ENCODE data around the gene ZBTB45. TPM values are rescaled to one million over a fixed set of nuclear protein-coding genes. Genes with fewer than 3 reads are reported as not detected.

The ZBTB45 gene
- total and polyA plus RNA-seq, 9 of the 15 experiments (the other 6 are each of a cell fraction or from before 2014, with no cell fraction given) = 0.08 to 16.1 (median 1.8) TPM

DNA sequence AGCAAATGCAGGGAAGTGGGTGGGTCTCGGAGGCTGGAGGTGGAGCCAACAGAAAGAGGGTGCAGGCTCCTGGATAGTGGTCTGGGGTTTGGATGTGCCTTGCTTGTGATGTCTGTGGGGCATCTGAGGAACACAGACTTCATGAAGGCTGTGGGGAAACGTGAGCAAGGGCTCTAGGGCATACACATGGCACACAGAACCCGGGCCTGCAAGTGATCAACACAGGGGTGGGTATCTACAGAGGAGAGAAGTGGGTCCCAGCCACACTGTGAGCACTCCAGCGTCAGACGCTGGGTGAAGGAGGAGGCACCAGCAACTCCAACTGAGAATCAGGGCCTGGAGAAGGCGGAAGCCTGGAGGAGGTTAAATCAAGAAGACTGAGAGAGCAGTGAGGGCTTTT, 44.2 kb upstream of the ZBTB45 start:
- in situ Hi-C loops (cut with MboI) (no loop called here), intact Hi-C loops (cut with micrococcal nuclease) (no loop called here)
- H3K36me3 ChIP-seq (ENCODE audit: control insufficient read depth, insufficient read depth, low read length) = peaks cover 15% of the 10 kb centered on the region; the same call in 2 of the 3 replicates
- 76% methylated on average over 4 of the region's 6 CpGs for WGBS (ENCODE audit: insufficient coverage, low coverage, missing lambda C conversion rate)
- ChIA-PET CTCF (ENCODE audit: low intra/inter-chr PET ratio) (no interaction called here), POLR2A (interaction anchor here (0.6 kb wide), 1 partner anchor 8 kb away, joined by 4 read pairs; no protein-coding TSS in a partner anchor)
- H3K4me2 ChIP-seq (ENCODE audit: insufficient read depth, low read length) = no peak overlapping the region
- H3K79me2 ChIP-seq (ENCODE audit: control insufficient read depth, insufficient read depth, low read length) = peaks cover 20% of the 10 kb centered on the region
- FAIRE-seq = no peak
- BruUV-seq (replicated peaks) = no TSS peak
- H4K20me1 ChIP-seq (replicated peaks; ENCODE audit: control insufficient read depth, insufficient read depth, low read length) = no peaks in the 10 kb centered on the region
- H3K9me1 ChIP-seq (ENCODE audit: control insufficient read depth, insufficient read depth, low read length) = no peaks in the 10 kb centered on the region
- no peaks in the 10 kb centered on the region for H3K27me3 ChIP-seq (ENCODE audit: control insufficient read depth in 2 of 2, insufficient read depth in 2 of 2, low read length in 2 of 2)
- no peak overlapping the region for H3K27ac ChIP-seq (ENCODE audit: extremely low read depth, low read depth, low read length)
- no peak for DNase-seq (ENCODE audit: extremely low read depth in 1 of 4, low spot score in 3 of 4)
- H2AFZ ChIP-seq (ENCODE audit: low read depth, low read length) = no peak overlapping the region
- peaks cover 16 to 35% of the 10 kb centered on the region in 2 experiments; a peak in 4 of 5 replicates for H3K4me1 ChIP-seq (replicated peaks in 1 of 2; ENCODE audit: control insufficient read depth in 2 of 2, insufficient read depth in 2 of 2, low read length in 2 of 2)
- no peak for ATAC-seq
- no peak overlapping the region for H3K4me3 ChIP-seq
- no peaks in the 10 kb centered on the region for H3K9me3 ChIP-seq (replicated peaks; ENCODE audit: control insufficient read depth, insufficient read depth, low read depth, low read length)
- peak overlapping the region in 1 of 2 experiments; percentile 77; a peak in 1 of 4 replicates for H3K9ac ChIP-seq (ENCODE audit: insufficient read depth in 1 of 2, low read depth in 2 of 2, low read length in 2 of 2)
- no peak for TF ChIP-seq FUS (optimal IDR thresholded peaks at IDR 0.05; ENCODE audit: low read depth, low read length)
- no peak for TF ChIP-seq ASH1L (IDR thresholded peaks at IDR 0.05; ENCODE audit: borderline replicate concordance, low read depth, partially characterized antibody)
- TF ChIP-seq, protein P1, sequence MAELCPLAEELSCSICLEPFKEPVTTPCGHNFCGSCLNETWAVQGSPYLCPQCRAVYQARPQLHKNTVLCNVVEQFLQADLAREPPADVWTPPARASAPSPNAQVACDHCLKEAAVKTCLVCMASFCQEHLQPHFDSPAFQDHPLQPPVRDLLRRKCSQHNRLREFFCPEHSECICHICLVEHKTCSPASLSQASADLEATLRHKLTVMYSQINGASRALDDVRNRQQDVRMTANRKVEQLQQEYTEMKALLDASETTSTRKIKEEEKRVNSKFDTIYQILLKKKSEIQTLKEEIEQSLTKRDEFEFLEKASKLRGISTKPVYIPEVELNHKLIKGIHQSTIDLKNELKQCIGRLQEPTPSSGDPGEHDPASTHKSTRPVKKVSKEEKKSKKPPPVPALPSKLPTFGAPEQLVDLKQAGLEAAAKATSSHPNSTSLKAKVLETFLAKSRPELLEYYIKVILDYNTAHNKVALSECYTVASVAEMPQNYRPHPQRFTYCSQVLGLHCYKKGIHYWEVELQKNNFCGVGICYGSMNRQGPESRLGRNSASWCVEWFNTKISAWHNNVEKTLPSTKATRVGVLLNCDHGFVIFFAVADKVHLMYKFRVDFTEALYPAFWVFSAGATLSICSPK (IDR thresholded peaks at IDR 0.05; ENCODE audit: borderline replicate concordance) = no peak
- TF ChIP-seq NCOA1 (IDR thresholded peaks at IDR 0.05; ENCODE audit: low read depth) = no peak
- TF ChIP-seq RBM14 (IDR thresholded peaks at IDR 0.05; ENCODE audit: borderline replicate concordance, insufficient read depth, low read depth, low read length) = no peak
- TF ChIP-seq SP1 (CRISPR knock-in tag; IDR thresholded peaks at IDR 0.05) = no peak
- no peak for TF ChIP-seq RHOXF2B (CRISPR knock-in tag; conservative IDR thresholded peaks at IDR 0.05)
- no peak for TF ChIP-seq TEAD2 (tag; IDR thresholded peaks at IDR 0.05)
- TF ChIP-seq, protein P2, sequence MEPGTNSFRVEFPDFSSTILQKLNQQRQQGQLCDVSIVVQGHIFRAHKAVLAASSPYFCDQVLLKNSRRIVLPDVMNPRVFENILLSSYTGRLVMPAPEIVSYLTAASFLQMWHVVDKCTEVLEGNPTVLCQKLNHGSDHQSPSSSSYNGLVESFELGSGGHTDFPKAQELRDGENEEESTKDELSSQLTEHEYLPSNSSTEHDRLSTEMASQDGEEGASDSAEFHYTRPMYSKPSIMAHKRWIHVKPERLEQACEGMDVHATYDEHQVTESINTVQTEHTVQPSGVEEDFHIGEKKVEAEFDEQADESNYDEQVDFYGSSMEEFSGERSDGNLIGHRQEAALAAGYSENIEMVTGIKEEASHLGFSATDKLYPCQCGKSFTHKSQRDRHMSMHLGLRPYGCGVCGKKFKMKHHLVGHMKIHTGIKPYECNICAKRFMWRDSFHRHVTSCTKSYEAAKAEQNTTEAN (CRISPR knock-in tag; IDR thresholded peaks at IDR 0.05) = no peak
- TF ChIP-seq ZNF253 (CRISPR knock-in tag; conservative IDR thresholded peaks at IDR 0.05) = no peak
- no peak for TF ChIP-seq FOXK1 (CRISPR knock-in tag; IDR thresholded peaks at IDR 0.05; ENCODE audit: borderline replicate concordance)
- TF ChIP-seq, protein P3, sequence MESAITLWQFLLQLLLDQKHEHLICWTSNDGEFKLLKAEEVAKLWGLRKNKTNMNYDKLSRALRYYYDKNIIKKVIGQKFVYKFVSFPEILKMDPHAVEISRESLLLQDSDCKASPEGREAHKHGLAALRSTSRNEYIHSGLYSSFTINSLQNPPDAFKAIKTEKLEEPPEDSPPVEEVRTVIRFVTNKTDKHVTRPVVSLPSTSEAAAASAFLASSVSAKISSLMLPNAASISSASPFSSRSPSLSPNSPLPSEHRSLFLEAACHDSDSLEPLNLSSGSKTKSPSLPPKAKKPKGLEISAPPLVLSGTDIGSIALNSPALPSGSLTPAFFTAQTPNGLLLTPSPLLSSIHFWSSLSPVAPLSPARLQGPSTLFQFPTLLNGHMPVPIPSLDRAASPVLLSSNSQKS (CRISPR knock-in tag; IDR thresholded peaks at IDR 0.05) = no peak
- no peak for TF ChIP-seq NELFE (IDR thresholded peaks at IDR 0.05; ENCODE audit: insufficient read depth, insufficient read length)
- TF ChIP-seq, protein P4, sequence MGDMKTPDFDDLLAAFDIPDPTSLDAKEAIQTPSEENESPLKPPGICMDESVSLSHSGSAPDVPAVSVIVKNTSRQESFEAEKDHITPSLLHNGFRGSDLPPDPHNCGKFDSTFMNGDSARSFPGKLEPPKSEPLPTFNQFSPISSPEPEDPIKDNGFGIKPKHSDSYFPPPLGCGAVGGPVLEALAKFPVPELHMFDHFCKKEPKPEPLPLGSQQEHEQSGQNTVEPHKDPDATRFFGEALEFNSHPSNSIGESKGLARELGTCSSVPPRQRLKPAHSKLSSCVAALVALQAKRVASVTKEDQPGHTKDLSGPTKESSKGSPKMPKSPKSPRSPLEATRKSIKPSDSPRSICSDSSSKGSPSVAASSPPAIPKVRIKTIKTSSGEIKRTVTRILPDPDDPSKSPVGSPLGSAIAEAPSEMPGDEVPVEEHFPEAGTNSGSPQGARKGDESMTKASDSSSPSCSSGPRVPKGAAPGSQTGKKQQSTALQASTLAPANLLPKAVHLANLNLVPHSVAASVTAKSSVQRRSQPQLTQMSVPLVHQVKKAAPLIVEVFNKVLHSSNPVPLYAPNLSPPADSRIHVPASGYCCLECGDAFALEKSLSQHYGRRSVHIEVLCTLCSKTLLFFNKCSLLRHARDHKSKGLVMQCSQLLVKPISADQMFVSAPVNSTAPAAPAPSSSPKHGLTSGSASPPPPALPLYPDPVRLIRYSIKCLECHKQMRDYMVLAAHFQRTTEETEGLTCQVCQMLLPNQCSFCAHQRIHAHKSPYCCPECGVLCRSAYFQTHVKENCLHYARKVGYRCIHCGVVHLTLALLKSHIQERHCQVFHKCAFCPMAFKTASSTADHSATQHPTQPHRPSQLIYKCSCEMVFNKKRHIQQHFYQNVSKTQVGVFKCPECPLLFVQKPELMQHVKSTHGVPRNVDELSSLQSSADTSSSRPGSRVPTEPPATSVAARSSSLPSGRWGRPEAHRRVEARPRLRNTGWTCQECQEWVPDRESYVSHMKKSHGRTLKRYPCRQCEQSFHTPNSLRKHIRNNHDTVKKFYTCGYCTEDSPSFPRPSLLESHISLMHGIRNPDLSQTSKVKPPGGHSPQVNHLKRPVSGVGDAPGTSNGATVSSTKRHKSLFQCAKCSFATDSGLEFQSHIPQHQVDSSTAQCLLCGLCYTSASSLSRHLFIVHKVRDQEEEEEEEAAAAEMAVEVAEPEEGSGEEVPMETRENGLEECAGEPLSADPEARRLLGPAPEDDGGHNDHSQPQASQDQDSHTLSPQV (IDR thresholded peaks at IDR 0.05) = no peak
- TF ChIP-seq ZNF445 (CRISPR knock-in tag; IDR thresholded peaks at IDR 0.05; ENCODE audit: low read depth) = no peak

Data from K562 (cell line).